SW480 (cell line): ENCODE data around the gene KRTAP9-9.
"Not testable (repeated sequence)": the region's sequence is repeated elsewhere in the genome, so short reads cannot be mapped to it uniquely, and the experiment has no call there.

Source experiments
- DNase-seq: peaks from one replicate; pipeline ENCODE4 v3.0.0-alpha.2; 2016; ENCODE audit warnings: low spot score

KRTAP9-9 gene

GRCh38 chr17:41255381-41256290 is at the start of gene KRTAP9-9:
Gene KRTAP9-9, plus strand, starts transcription at chr17:41255384.
- not testable (repeated sequence) for DNase-seq

- DNase-seq: peak; percentile 8
These were observed 43.2 kb upstream of the KRTAP9-9 start for GRCh38 chr17:41211845-41212466.

- no peak for DNase-seq
These were observed 42.5 kb upstream of the KRTAP9-9 start for GRCh38 chr17:41212524-41213169.

- no peak for DNase-seq
These were observed 39.5 kb upstream of the KRTAP9-9 start for GRCh38 chr17:41215681-41216080.

GRCh38 chr17:41223821-41224220 is 31.4 kb upstream of the KRTAP9-9 start:
- DNase-seq: no peak

GRCh38 chr17:41226051-41226450 is 29.1 kb upstream of the KRTAP9-9 start:
- no peak for DNase-seq

- not testable (repeated sequence) for DNase-seq
These were observed 28.5 kb upstream of the KRTAP9-9 start, which contains the start of gene KRTAP9-2 for GRCh38 chr17:41226598-41227095. Gene KRTAP9-2, plus strand, starts transcription at chr17:41226648. Its CDS starts 7 bp downstream, at chr17:41226655.

GRCh38 chr17:41230094-41230493 is 25.1 kb upstream of the KRTAP9-9 start:
- no peak for DNase-seq

- no peak for DNase-seq
These were observed 23.5 kb upstream of the KRTAP9-9 start for GRCh38 chr17:41231731-41232130.

- DNase-seq: not testable (repeated sequence)
These were observed 22.6 kb upstream of the KRTAP9-9 start, which contains the start of gene KRTAP9-3 for GRCh38 chr17:41232399-41233105. Gene KRTAP9-3, plus strand, starts transcription at chr17:41232449. Its CDS starts 53 bp downstream, at chr17:41232502.

- not testable (repeated sequence) for DNase-seq
These were observed 18.1 kb upstream of the KRTAP9-9 start for GRCh38 chr17:41237116-41237515.

- not testable (repeated sequence) for DNase-seq
These were observed 17.2 kb upstream of the KRTAP9-9 start, which contains the start of gene KRTAP9-8 for GRCh38 chr17:41237949-41238437. Gene KRTAP9-8, plus strand, starts transcription at chr17:41237999. Its CDS starts 53 bp downstream, at chr17:41238052.

GRCh38 chr17:41246995-41247787 is 8.0 kb upstream of the KRTAP9-9 start:
- not testable (repeated sequence) for DNase-seq

GRCh38 chr17:41249637-41250240 is 5.4 kb upstream of the KRTAP9-9 start, which contains the start of gene KRTAP9-4:
Gene KRTAP9-4, plus strand, starts transcription at chr17:41249687. Its CDS starts 34 bp downstream, at chr17:41249721.
- DNase-seq: not testable (repeated sequence)

GRCh38 chr17:41251261-41251660 is 3.9 kb upstream of the KRTAP9-9 start:
- no peak for DNase-seq

- no peak for DNase-seq
These were observed 323 bp upstream of the KRTAP9-9 start for GRCh38 chr17:41254861-41255260.

- no peak for DNase-seq
These were observed 1.1 kb downstream of the KRTAP9-9 start for GRCh38 chr17:41256291-41256685.

GRCh38 chr17:41258406-41258805 is 3.2 kb downstream of the KRTAP9-9 start:
- no peak for DNase-seq

- DNase-seq: no peak
These were observed 8.0 kb downstream of the KRTAP9-9 start for GRCh38 chr17:41263212-41263611.

GRCh38 chr17:41264599-41264998 is 9.4 kb downstream of the KRTAP9-9 start:
- no peak for DNase-seq
